ENCODE data around the gene CEACAM1.
"Not testable (repeated sequence)": the region's sequence is repeated elsewhere in the genome, so short reads cannot be mapped to it uniquely, and the experiment has no call there.

CEACAM1 gene

GRCh38 chr19:42472402-42473147, 55.7 kb downstream of the CEACAM1 start:
- no peak for DNase-seq

GRCh38 chr19:42471554-42472249, 56.6 kb downstream of the CEACAM1 start:
- DNase-seq, result no peak

GRCh38 chr19:42469311-42470235, 58.7 kb downstream of the CEACAM1 start:
- no peak for DNase-seq

GRCh38 chr19:42468273-42468796, 59.9 kb downstream of the CEACAM1 start:
- no peak for DNase-seq

- DNase-seq, result no peak
Observed at GRCh38 chr19:42467183-42467760, 61.0 kb downstream of the CEACAM1 start.

GRCh38 chr19:42466521-42467182, 61.6 kb downstream of the CEACAM1 start:
- no peak for DNase-seq

GRCh38 chr19:42465827-42466280, 62.4 kb downstream of the CEACAM1 start:
- DNase-seq, result no peak

GRCh38 chr19:42461700-42462324, 66.5 kb downstream of the CEACAM1 start:
- DNase-seq, result no peak

GRCh38 chr19:42461231-42461630, 67.0 kb downstream of the CEACAM1 start:
- not testable (repeated sequence) for DNase-seq

- DNase-seq, result no peak
Observed at GRCh38 chr19:42459926-42460325, 68.4 kb downstream of the CEACAM1 start.

Measured in stimulated activated naive CD4-positive, alpha-beta T cell (primary cell).